Bronchial epithelial cell (primary cell): Measurements from ENCODE around the gene CARD10. TPM values are rescaled to one million over a fixed set of nuclear protein-coding genes. Genes with fewer than 3 reads are reported as not detected.

Experiments
- DNase-seq: peaks from one replicate; pipeline ENCODE4 v3.0.0-alpha.2; 2010; ENCODE audit warnings: low read depth
- FAIRE-seq: peaks from 2 replicates; lab custom pipeline; 2011; peaks lifted over from hg19 to GRCh38; lab: Jason Lieb, UNC
- H3K27me3 ChIP-seq: 2 replicates; pipeline ENCODE4 v1.5.1; 2011; ENCODE audit warnings: low read length; ENCODE audit not compliant: control insufficient read depth, insufficient read depth
- H3K36me3 ChIP-seq: 2 replicates; pipeline ENCODE4 v1.5.1; 2011; ENCODE audit warnings: low read length; ENCODE audit not compliant: control insufficient read depth, insufficient read depth
- H3K4me3 ChIP-seq: 2 replicates; pipeline ENCODE4 v1.5.1; 2011; ENCODE audit warnings: mild to moderate bottlenecking, low read depth, low read length, control low read depth
- total RNA-seq: library from RNA; depleted of rRNA; stranded (reverse); fragments of >200 nt; gene quantifications from 2 replicates; pipeline ENCODE4 v1.2.1, GENCODE V29; 2014
- TF ChIP-seq, protein P1 (sequence below): IDR thresholded peaks from 2 replicates; pipeline ENCODE4 v1.5.1; 2011; ENCODE audit warnings: mild to moderate bottlenecking, moderate library complexity, low read length, control low read depth, inconsistent platforms; ENCODE audit not compliant: insufficient read depth, severe bottlenecking

The CARD10 gene
- total RNA-seq, 1 donor from 2014 or later, result 14.2 TPM

DNA sequence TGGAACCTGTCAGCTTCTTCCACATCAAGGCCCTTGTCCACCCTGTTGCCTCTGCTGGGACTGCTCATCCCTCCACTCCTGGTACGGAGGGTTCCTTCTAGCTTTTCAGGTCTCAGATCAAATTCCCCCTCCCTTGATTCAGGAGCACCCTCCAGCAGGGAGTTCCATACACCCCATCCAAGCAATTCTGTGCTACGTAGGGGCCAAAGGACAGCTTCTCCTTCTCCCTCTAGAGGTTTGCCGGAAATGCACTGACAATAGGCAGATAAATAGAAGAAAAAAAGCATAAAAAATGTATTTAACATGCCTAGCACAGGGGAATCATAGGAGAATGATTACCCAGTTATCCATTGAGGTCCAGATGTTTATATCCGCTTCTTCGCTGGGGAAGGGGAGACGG lies 3.3 kb upstream of the CARD10 start:
- DNase-seq, result no peak
- Histone ChIP-seq H3K27me3 (no peaks in the 10 kb centered on the region), H3K4me3 (no peak overlapping the region), H3K36me3 (peaks cover 2% of the 10 kb centered on the region)
- FAIRE-seq, result no peak
- TF ChIP-seq, protein P1, sequence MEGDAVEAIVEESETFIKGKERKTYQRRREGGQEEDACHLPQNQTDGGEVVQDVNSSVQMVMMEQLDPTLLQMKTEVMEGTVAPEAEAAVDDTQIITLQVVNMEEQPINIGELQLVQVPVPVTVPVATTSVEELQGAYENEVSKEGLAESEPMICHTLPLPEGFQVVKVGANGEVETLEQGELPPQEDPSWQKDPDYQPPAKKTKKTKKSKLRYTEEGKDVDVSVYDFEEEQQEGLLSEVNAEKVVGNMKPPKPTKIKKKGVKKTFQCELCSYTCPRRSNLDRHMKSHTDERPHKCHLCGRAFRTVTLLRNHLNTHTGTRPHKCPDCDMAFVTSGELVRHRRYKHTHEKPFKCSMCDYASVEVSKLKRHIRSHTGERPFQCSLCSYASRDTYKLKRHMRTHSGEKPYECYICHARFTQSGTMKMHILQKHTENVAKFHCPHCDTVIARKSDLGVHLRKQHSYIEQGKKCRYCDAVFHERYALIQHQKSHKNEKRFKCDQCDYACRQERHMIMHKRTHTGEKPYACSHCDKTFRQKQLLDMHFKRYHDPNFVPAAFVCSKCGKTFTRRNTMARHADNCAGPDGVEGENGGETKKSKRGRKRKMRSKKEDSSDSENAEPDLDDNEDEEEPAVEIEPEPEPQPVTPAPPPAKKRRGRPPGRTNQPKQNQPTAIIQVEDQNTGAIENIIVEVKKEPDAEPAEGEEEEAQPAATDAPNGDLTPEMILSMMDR, result no peak

GRCh38 chr22:37521236-37521739 lies 2.1 kb upstream of the CARD10 start:
- H3K36me3 ChIP-seq, result peaks cover 2% of the 10 kb centered on the region
- H3K27me3 ChIP-seq, result no peaks in the 10 kb centered on the region
- DNase-seq (no peak), FAIRE-seq (peak; percentile 18)
- TF ChIP-seq, protein P1, result no peak
- no peak overlapping the region for H3K4me3 ChIP-seq

- Histone ChIP-seq H3K4me3 (no peak overlapping the region), H3K27me3 (no peaks in the 10 kb centered on the region), H3K36me3 (peaks cover 4% of the 10 kb centered on the region)
- DNase-seq, result no peak
- FAIRE-seq, result no peak
- TF ChIP-seq, protein P1, result no peak
Observed at GRCh38 chr22:37520776-37521191, 1.6 kb upstream of the CARD10 start.

GRCh38 chr22:37518509-37519267 lies 527 bp downstream of the CARD10 start:
- DNase-seq (no peak), FAIRE-seq (no peak)
- Histone ChIP-seq H3K4me3 (peak overlapping the region; percentile 75), H3K36me3 (peaks cover 13% of the 10 kb centered on the region), H3K27me3 (no peaks in the 10 kb centered on the region)
- TF ChIP-seq, protein P1, result no peak

DNA sequence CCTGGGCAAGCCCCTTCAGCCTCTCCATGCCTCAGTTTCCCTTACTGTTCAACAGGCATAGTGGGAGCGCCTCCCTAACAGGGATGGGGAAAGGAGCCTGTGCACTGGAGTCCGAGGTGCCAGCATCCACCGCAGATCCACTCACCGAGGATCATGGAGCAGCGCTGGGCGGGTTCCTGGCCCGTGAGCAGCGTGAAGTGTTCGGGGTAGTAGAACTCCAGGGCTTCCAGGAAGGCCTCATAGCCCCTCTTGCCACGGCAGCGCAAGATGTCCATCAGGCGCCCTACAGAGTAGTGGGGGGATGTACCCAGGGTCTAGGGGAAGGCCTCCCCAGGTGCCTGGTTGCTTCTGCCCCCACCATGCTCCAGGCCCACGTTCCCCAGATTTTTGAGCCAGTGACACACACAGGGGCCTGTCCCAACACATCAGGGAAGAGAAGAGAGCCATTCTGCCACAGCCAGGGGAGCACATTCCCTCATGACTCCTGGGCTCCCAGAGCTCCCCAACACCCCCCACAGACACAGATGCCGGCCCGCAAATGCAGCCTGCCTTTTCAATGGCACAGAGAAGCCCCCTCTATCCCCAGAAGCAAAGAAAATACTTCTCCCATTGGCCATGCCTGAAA lies 1.3 kb downstream of the CARD10 start:
- Histone ChIP-seq H3K27me3 (no peaks in the 10 kb centered on the region), H3K4me3 (peak overlapping the region; percentile 75), H3K36me3 (peaks cover 13% of the 10 kb centered on the region)
- FAIRE-seq (no peak), DNase-seq (peak; percentile 71)
- TF ChIP-seq, protein P1, result no peak
